ENCODE measurements around the gene ARX.

Gene ARX

DNA sequence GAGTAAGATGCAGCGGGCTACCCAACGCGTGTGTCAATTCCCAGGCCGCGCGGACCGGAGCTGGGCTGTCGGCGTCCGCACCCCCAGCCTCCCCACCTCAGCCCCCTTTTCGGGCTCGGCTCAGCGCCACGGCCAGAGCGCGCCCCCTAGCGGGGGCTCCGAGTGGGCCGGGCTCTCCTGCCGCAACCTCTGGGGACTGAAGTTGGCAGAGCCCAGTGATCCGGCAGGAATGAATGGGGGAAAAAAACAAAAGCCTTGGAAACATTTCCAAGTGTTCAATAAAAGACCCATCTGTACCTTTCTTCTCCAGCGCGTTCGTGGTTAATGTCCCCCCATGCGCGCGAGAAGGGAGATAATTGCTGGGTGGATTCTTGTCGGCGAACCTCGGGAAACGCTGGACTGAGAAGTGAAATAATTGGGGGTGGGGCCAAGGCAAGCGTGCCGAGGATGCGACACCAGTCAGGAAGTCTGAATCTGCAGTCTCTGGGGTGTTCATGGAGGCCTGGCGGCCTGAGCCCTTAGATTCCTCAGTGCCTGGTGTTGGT is 5.2 kb upstream of the ARX start:
- peaks cover 19% of the 10 kb centered on the region for H3K4me1 Mint-ChIP-seq
- H3K9me3 Mint-ChIP-seq: no peaks in the 10 kb centered on the region
- H3K27me3 Mint-ChIP-seq: peaks cover 68% of the 10 kb centered on the region
- peak overlapping the region; percentile 44 for H3K4me3 Mint-ChIP-seq
- no peak overlapping the region for H3K27ac Mint-ChIP-seq
- no peaks in the 10 kb centered on the region for H3K36me3 Mint-ChIP-seq
- no peak for ATAC-seq

- H3K27ac Mint-ChIP-seq: no peak overlapping the region
- no peaks in the 10 kb centered on the region for H3K9me3 Mint-ChIP-seq
- peaks cover 19% of the 10 kb centered on the region for H3K4me1 Mint-ChIP-seq
- no peaks in the 10 kb centered on the region for H3K36me3 Mint-ChIP-seq
- H3K27me3 Mint-ChIP-seq: peaks cover 73% of the 10 kb centered on the region
- H3K4me3 Mint-ChIP-seq: peak overlapping the region; percentile 10
- no peak for ATAC-seq
Measured at GRCh38 chrX:25020391-25020904, 4.7 kb upstream of the ARX start.

GRCh38 chrX:25019707-25020390 is 4.1 kb upstream of the ARX start:
- Mint-ChIP-seq H3K9me3 (no peaks in the 10 kb centered on the region), H3K27me3 (peaks cover 73% of the 10 kb centered on the region), H3K4me3 (peak overlapping the region; percentile 10), H3K36me3 (no peaks in the 10 kb centered on the region), H3K27ac (no peak overlapping the region), H3K4me1 (peaks cover 19% of the 10 kb centered on the region)
- ATAC-seq: no peak

GRCh38 chrX:25018682-25019081 is 2.9 kb upstream of the ARX start:
- H3K27ac Mint-ChIP-seq: no peak overlapping the region
- no peak for ATAC-seq
- no peaks in the 10 kb centered on the region for H3K9me3 Mint-ChIP-seq
- H3K36me3 Mint-ChIP-seq: no peaks in the 10 kb centered on the region
- H3K27me3 Mint-ChIP-seq: peaks cover 70% of the 10 kb centered on the region
- H3K4me3 Mint-ChIP-seq: no peak overlapping the region
- peaks cover 26% of the 10 kb centered on the region for H3K4me1 Mint-ChIP-seq

DNA sequence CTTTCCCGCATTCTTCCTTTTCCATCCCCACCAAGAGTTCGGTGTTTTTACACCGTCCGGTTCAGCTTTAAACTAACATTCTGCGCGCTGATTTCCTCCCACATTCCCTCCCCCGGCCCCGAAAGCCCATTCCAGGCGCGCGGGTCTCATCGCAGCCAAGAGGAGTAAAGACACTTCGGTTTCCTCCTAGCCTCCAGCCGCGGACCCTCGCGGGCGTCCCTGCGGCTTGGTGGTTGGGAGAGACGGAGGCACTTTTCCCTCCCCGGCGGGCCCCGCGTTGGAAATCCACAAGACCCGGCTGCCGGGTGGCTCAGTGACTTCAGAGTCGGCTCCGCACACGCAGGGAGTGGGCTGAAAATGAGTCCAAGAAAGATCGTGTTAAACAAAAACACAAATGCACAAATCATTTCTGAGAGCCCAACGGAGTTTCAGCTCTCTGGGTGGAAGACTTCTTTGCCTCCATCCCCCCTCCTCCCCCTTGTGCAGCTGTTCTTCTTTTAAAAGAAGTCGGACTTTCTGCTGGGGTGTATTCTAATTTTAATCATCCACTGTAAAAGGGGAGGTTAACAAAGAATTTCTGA is 2.0 kb upstream of the ARX start:
- H3K36me3 Mint-ChIP-seq: no peaks in the 10 kb centered on the region
- ATAC-seq: no peak
- peaks cover 75% of the 10 kb centered on the region for H3K27me3 Mint-ChIP-seq

GRCh38 chrX:25016938-25017598 is 1.3 kb upstream of the ARX start:
- Mint-ChIP-seq H3K27me3 (peaks cover 70% of the 10 kb centered on the region), H3K36me3 (no peaks in the 10 kb centered on the region), H3K4me1 (peaks cover 24% of the 10 kb centered on the region), H3K4me3 (no peak overlapping the region), H3K27ac (no peak overlapping the region), H3K9me3 (no peaks in the 10 kb centered on the region)
- ATAC-seq: no peak

More for the DNA sequence above, 2.0 kb upstream of the ARX start:
- Mint-ChIP-seq H3K27ac (no peak overlapping the region), H3K4me1 (peaks cover 27% of the 10 kb centered on the region), H3K9me3 (no peaks in the 10 kb centered on the region), H3K4me3 (no peak overlapping the region)

DNA sequence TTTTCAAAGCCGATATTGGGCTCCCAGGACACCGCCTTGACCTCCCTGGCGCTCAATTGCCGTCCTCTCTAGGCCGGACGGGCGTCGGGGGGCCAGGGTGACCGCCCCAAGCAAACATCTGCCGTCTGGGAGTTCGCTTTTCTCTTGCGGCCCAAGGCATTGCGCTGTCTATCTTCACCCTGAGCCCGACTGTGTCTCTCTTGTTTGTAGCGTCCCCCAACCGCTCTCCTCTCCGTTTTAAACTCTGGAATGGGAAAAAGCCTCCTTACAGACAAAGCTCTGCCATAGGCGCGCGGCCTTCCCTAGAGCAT is 551 bp upstream of the ARX start:
- no peak overlapping the region for H3K4me3 Mint-ChIP-seq
- H3K4me1 Mint-ChIP-seq: peaks cover 16% of the 10 kb centered on the region
- no peaks in the 10 kb centered on the region for H3K36me3 Mint-ChIP-seq
- H3K27ac Mint-ChIP-seq: no peak overlapping the region
- no peaks in the 10 kb centered on the region for H3K9me3 Mint-ChIP-seq
- peaks cover 67% of the 10 kb centered on the region for H3K27me3 Mint-ChIP-seq
- no peak for ATAC-seq

- ATAC-seq: no peak
- peaks cover 69% of the 10 kb centered on the region for H3K27me3 Mint-ChIP-seq
Measured at GRCh38 chrX:25014366-25014838, 1.4 kb downstream of the ARX start.

GRCh38 chrX:25013632-25014365 is 2.0 kb downstream of the ARX start:
- ATAC-seq: peak; percentile 48
- Mint-ChIP-seq H3K4me3 (peak overlapping the region; percentile 71), H3K9me3 (no peaks in the 10 kb centered on the region), H3K27me3 (peaks cover 69% of the 10 kb centered on the region), H3K36me3 (no peaks in the 10 kb centered on the region), H3K4me1 (peaks cover 9% of the 10 kb centered on the region), H3K27ac (peak overlapping the region; percentile 45)

More at GRCh38 chrX:25014366-25014838, 1.4 kb downstream of the ARX start:
- Mint-ChIP-seq H3K27ac (peak overlapping the region; percentile 45), H3K9me3 (no peaks in the 10 kb centered on the region), H3K36me3 (no peaks in the 10 kb centered on the region), H3K4me3 (peak overlapping the region; percentile 71), H3K4me1 (peaks cover 9% of the 10 kb centered on the region)

- H3K36me3 Mint-ChIP-seq: no peaks in the 10 kb centered on the region
- H3K4me1 Mint-ChIP-seq: peaks cover 9% of the 10 kb centered on the region
- H3K4me3 Mint-ChIP-seq: peak overlapping the region; percentile 79
- no peaks in the 10 kb centered on the region for H3K9me3 Mint-ChIP-seq
- H3K27me3 Mint-ChIP-seq: peaks cover 69% of the 10 kb centered on the region
- no peak for ATAC-seq
- no peak overlapping the region for H3K27ac Mint-ChIP-seq
Measured at GRCh38 chrX:25012793-25013631, 2.8 kb downstream of the ARX start.

DNA sequence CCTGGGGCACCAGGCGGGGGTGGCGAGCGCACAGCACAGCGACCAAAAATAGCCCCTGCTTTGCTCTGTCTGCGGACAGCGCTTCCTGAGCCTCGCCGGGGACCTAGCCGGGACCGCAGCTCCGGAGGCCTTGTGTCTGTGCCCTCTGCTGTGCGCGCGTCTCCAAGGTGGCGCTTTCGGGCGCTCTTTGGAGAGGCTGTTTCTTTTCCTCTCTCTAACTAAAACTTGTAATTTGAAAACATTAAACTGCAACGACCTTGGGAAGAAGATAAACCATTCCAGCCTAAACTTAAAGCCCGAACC is 3.4 kb downstream of the ARX start:
- peaks cover 63% of the 10 kb centered on the region for H3K27me3 Mint-ChIP-seq
- no peak overlapping the region for H3K27ac Mint-ChIP-seq
- H3K4me1 Mint-ChIP-seq: peaks cover 9% of the 10 kb centered on the region
- no peaks in the 10 kb centered on the region for H3K9me3 Mint-ChIP-seq
- H3K36me3 Mint-ChIP-seq: no peaks in the 10 kb centered on the region
- H3K4me3 Mint-ChIP-seq: no peak overlapping the region
- ATAC-seq: no peak

- no peaks in the 10 kb centered on the region for H3K9me3 Mint-ChIP-seq
- H3K4me3 Mint-ChIP-seq: no peak overlapping the region
- peaks cover 60% of the 10 kb centered on the region for H3K27me3 Mint-ChIP-seq
- ATAC-seq: no peak
- H3K27ac Mint-ChIP-seq: no peak overlapping the region
- H3K4me1 Mint-ChIP-seq: peaks cover 9% of the 10 kb centered on the region
- no peaks in the 10 kb centered on the region for H3K36me3 Mint-ChIP-seq
Measured at GRCh38 chrX:25011589-25012432, 4.0 kb downstream of the ARX start.

- Mint-ChIP-seq H3K9me3 (no peaks in the 10 kb centered on the region), H3K4me1 (peaks cover 14% of the 10 kb centered on the region), H3K27ac (no peak overlapping the region), H3K27me3 (peaks cover 60% of the 10 kb centered on the region), H3K36me3 (no peaks in the 10 kb centered on the region), H3K4me3 (no peak overlapping the region)
- no peak for ATAC-seq
Measured at GRCh38 chrX:25010784-25011588, 4.8 kb downstream of the ARX start.
